HG02970 (cell line): Measurements from ENCODE around the gene MYH7B.

Experiments used
- ATAC-seq: cut with Tn5 transposase; IDR thresholded peaks from one replicate; pipeline ENCODE4 v1.9.1; 2021; ENCODE audit warnings: mild to moderate bottlenecking, moderate library complexity, moderate number of reproducible peaks; ENCODE audit not compliant: unreplicated experiment, low FRiP score

The MYH7B gene

GRCh38 chr20:34943808-34944567, 11.7 kb upstream of the MYH7B start:
- no peak for ATAC-seq

- ATAC-seq = no peak
Observed at GRCh38 chr20:34945315-34946077, 10.2 kb upstream of the MYH7B start.

GRCh38 chr20:34946661-34947060, 9.0 kb upstream of the MYH7B start:
- no peak for ATAC-seq

- ATAC-seq = no peak
Observed at GRCh38 chr20:34947336-34947735, 8.3 kb upstream of the MYH7B start.

- ATAC-seq = no peak
Observed at GRCh38 chr20:34948030-34948429, 7.6 kb upstream of the MYH7B start.

- no peak for ATAC-seq
Observed at GRCh38 chr20:34949120-34949519, 6.5 kb upstream of the MYH7B start.

GRCh38 chr20:34951252-34951651, 4.4 kb upstream of the MYH7B start:
- no peak for ATAC-seq

- ATAC-seq = no peak
Observed at GRCh38 chr20:34951652-34952051, 4.0 kb upstream of the MYH7B start.

- ATAC-seq = no peak
Observed at GRCh38 chr20:34952671-34953070, 3.0 kb upstream of the MYH7B start.

- no peak for ATAC-seq
Observed at GRCh38 chr20:34953960-34954359, 1.7 kb upstream of the MYH7B start.

GRCh38 chr20:34954904-34955230, 801 bp upstream of the MYH7B start:
- no peak for ATAC-seq

GRCh38 chr20:34956041-34956458, 382 bp downstream of the MYH7B start:
- ATAC-seq = no peak

GRCh38 chr20:34956751-34957472, 1.2 kb downstream of the MYH7B start:
- ATAC-seq = no peak

GRCh38 chr20:34964486-34964885, 8.8 kb downstream of the MYH7B start:
- no peak for ATAC-seq

- ATAC-seq = no peak
Observed at GRCh38 chr20:34965051-34965450, 9.4 kb downstream of the MYH7B start.

- ATAC-seq = no peak
Observed at GRCh38 chr20:34967421-34967820, 11.8 kb downstream of the MYH7B start.

- no peak for ATAC-seq
Observed at GRCh38 chr20:34968042-34968775, 12.5 kb downstream of the MYH7B start.

- ATAC-seq = no peak
Observed at GRCh38 chr20:34970193-34970840, 14.6 kb downstream of the MYH7B start.

GRCh38 chr20:34970846-34971560, 15.3 kb downstream of the MYH7B start:
- no peak for ATAC-seq
